ENCODE results near the gene CLDN6. TPM values are rescaled to one million over a fixed set of nuclear protein-coding genes. Genes with fewer than 3 reads are reported as not detected.

Gene CLDN6
- total RNA-seq, 1 experiment from 2014 or later = 743 TPM

DNA sequence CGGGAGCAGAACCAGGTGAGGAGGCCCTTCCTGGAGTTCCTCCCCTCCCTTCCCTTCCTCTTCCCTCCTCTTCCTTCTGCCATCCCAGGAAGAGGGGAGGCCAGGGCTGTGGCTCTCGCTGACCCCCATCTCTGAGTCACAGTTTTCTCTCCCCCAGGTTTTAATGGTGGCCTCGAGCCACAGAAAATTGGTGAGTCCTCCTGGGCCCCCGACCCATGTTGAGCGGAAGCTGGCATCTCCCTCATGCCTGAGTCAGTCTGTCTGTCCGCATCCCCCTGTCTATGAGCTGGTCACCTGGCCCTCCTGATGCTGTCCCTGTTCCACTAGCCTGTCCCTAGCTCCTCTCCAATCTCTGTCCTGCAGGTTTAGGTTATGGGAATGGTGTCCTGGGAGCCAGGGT is 18.1 kb downstream of the CLDN6 start:
- Histone ChIP-seq H2BK5ac (ENCODE audit: insufficient read length, low read length) (no peak overlapping the region), H3K9ac (ENCODE audit: extremely low read depth, insufficient read length, low read length) (no peak overlapping the region)

More for the DNA sequence above, 18.1 kb downstream of the CLDN6 start:
- H4K20me1 ChIP-seq (ENCODE audit: control insufficient read depth, insufficient read depth, insufficient read length) = peaks cover 2% of the 10 kb centered on the region
- H3K14ac ChIP-seq (ENCODE audit: insufficient read depth, low read length) = no peak overlapping the region
- H3K4me1 ChIP-seq (ENCODE audit: insufficient read depth, low read length) = no peaks in the 10 kb centered on the region
- no peak overlapping the region for H3T11ph ChIP-seq (ENCODE audit: low read length)
- H3K9me3 Mint-ChIP-seq = no peaks in the 10 kb centered on the region
- no peak overlapping the region for H2BK20ac ChIP-seq (ENCODE audit: low read depth, low read length, poor library complexity, severe bottlenecking)
- no peak overlapping the region for H2AFZ ChIP-seq (ENCODE audit: low read length)
- no peak overlapping the region for H3K56ac ChIP-seq (ENCODE audit: insufficient read length, low read depth, low read length)
- no peaks in the 10 kb centered on the region for H3K79me2 ChIP-seq (ENCODE audit: insufficient read depth, low read length)
- no CpG with 5 or more reads among the region's 6 CpGs for WGBS (ENCODE audit: extremely low coverage, insufficient read length, low lambda C conversion rate)
- H4K91ac ChIP-seq (ENCODE audit: insufficient read length, low read depth, low read length) = no peak overlapping the region
- H3K23me2 ChIP-seq (ENCODE audit: insufficient read length, low read depth, low read length, poor library complexity, severe bottlenecking) = no peaks in the 10 kb centered on the region
- TF ChIP-seq, protein P1, sequence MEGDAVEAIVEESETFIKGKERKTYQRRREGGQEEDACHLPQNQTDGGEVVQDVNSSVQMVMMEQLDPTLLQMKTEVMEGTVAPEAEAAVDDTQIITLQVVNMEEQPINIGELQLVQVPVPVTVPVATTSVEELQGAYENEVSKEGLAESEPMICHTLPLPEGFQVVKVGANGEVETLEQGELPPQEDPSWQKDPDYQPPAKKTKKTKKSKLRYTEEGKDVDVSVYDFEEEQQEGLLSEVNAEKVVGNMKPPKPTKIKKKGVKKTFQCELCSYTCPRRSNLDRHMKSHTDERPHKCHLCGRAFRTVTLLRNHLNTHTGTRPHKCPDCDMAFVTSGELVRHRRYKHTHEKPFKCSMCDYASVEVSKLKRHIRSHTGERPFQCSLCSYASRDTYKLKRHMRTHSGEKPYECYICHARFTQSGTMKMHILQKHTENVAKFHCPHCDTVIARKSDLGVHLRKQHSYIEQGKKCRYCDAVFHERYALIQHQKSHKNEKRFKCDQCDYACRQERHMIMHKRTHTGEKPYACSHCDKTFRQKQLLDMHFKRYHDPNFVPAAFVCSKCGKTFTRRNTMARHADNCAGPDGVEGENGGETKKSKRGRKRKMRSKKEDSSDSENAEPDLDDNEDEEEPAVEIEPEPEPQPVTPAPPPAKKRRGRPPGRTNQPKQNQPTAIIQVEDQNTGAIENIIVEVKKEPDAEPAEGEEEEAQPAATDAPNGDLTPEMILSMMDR (conservative IDR thresholded peaks at IDR 0.05) = no peak
- no peak overlapping the region; a peak in 2 of 7 replicates for H3K27ac Mint-ChIP-seq
- H2BK15ac ChIP-seq (ENCODE audit: low read depth, low read length) = no peak overlapping the region
- H3K79me1 ChIP-seq (ENCODE audit: insufficient read depth, low read depth, low read length, poor library complexity, severe bottlenecking) = no peaks in the 10 kb centered on the region
- no peak overlapping the region for H3K4ac ChIP-seq (ENCODE audit: low read depth, low read length)
- DNase-seq = no peak
- H3K23ac ChIP-seq (ENCODE audit: insufficient read length, low read depth, low read length) = no peak overlapping the region
- no peak overlapping the region for H4K8ac ChIP-seq (replicated peaks; ENCODE audit: insufficient read length, low read depth, low read length)
- no peak overlapping the region for H3K18ac ChIP-seq (ENCODE audit: insufficient read length, low read depth, low read length)
- H3K4me2 ChIP-seq (ENCODE audit: insufficient read depth, insufficient read length, low read length) = no peak overlapping the region
- no peaks in the 10 kb centered on the region for H3K27me3 ChIP-seq (ENCODE audit: insufficient read depth, low read length)
- H2BK120ac ChIP-seq (ENCODE audit: low read depth, low read length, poor library complexity, severe bottlenecking) = no peak overlapping the region
- H3K27me3 Mint-ChIP-seq (ENCODE audit: low read depth) = no peaks in the 10 kb centered on the region; the same call in none of the 2 replicates
- H3K9me3 ChIP-seq (ENCODE audit: control insufficient read depth, low read depth, low read length) = no peaks in the 10 kb centered on the region
- no peak overlapping the region for H2BK12ac ChIP-seq (ENCODE audit: insufficient read length, low read depth, low read length)
- no peak overlapping the region for H3K27ac ChIP-seq (ENCODE audit: insufficient read length, low read depth, low read length)
- H3K4me3 Mint-ChIP-seq = no peak overlapping the region; a peak in 1 of 5 replicates
- peaks cover 0 to 7% (median 0%) of the 10 kb centered on the region in 3 experiments; a peak in 3 of 7 replicates for H3K36me3 Mint-ChIP-seq (ENCODE audit: insufficient read depth in 1 of 3, low read depth in 3 of 3)
- peaks cover 6 to 30% of the 10 kb centered on the region in 2 experiments for H3K4me1 Mint-ChIP-seq
- no peak overlapping the region for H2AK5ac ChIP-seq (ENCODE audit: insufficient read length, low read length)
- H4K5ac ChIP-seq (ENCODE audit: insufficient read length, low read depth, low read length) = no peak overlapping the region

Data from H9 (cell line).